NCI-H2171 (cell line): ENCODE results near the gene SDK2.
A peak's percentile ranks its signal among the peaks of the same experiment; 100 is the strongest.
"Not testable (repeated sequence)": the region's sequence is repeated elsewhere in the genome, so short reads cannot be mapped to it uniquely, and the experiment has no call there.

Experiments
- DNase-seq: peaks from one replicate; lab custom pipeline; 2025; lab: John Stamatoyannopoulos, UW

The SDK2 gene

DNA sequence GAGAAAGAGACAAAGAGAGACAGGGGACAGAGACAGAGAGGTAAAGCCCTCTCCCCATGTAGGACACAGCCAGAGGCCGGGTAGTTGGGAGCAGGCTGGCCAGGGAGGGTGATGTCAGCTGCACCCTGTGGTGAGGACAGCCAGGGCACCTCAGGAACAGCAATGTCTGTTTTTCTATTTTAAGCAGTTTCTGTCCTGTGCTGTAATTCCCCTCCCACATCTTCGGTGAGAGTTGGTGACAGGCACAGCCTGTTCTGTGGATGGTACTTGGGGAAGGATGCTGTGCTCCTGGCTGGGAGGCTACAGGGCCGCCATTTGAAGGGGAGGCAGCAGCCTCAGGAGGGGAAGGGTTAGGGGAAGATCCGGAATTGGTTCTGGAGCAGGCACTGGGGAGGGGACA lies 163.5 kb downstream of the SDK2 start:
- no peak for DNase-seq

DNA sequence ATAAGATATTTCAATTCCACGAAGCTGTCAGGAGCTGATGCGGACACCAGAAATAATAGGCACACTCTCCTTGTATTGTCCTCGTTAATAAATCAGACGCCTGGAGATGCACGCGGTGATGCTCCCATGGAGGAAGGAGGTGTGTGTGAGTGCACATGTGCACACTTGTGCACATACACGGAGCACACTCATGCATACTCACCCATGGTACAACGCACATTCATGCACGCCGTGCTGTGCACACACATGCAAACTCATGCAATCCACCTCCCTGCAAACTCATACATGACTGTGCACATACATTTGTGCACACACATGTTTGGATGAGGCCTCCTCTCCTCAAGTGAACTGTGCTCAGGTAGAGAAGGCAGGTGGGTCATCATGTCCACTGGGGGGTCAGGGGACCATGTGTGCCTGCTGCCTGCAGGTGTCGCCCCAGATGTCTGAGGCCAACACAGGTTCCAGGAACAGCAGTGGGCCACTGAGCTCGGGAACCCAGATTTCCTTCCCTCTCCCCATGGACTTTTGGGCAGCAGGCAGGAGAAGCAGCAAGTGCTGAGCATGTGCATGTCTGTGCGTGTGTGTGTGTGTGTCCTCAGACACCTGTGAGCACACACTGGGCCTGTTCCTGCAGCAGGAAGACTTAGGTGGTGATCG lies 165.3 kb downstream of the SDK2 start:
- no peak for DNase-seq

DNA sequence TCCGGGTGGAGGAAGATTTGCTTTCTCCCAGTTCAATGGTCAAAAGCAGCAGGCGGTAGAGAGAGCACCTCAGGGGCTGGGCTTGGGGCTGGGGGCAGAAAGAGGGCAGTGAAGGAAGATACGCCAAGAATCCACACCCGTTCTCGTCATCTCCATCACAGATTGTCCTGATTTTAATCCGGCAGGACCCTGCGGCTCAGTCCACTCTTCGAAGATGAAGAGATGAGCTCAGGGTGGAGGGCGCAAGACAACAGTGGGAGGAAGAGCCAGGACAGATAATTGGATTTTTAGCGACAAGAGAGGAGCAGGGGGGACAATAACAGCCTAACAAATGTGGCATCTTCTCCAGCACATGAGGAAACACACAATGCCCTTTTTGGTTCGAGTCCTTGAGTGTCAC lies 165.9 kb downstream of the SDK2 start:
- no peak for DNase-seq

DNA sequence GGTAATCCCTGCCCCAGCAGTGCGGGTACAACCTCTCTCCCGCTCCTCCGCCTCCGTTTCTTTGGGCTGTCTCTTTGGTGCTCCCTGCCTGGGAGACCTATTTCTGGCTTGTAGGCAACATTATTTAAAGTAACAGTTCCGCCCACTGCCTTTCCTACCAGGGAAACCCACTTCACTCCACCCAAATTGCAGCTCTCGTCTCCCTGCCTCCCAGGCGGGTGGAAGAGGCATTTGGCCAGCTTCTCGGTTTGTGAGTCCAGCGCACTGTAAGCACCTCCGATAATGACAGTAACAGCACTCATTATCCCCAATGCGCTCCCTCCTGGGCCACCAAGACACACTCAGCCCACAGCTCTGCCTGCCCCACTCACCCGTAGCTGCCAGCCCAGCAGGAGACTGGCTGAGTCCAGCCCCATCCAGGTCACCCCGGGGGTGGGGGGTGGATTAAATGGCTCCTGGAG lies 167.3 kb downstream of the SDK2 start:
- DNase-seq: no peak

DNA sequence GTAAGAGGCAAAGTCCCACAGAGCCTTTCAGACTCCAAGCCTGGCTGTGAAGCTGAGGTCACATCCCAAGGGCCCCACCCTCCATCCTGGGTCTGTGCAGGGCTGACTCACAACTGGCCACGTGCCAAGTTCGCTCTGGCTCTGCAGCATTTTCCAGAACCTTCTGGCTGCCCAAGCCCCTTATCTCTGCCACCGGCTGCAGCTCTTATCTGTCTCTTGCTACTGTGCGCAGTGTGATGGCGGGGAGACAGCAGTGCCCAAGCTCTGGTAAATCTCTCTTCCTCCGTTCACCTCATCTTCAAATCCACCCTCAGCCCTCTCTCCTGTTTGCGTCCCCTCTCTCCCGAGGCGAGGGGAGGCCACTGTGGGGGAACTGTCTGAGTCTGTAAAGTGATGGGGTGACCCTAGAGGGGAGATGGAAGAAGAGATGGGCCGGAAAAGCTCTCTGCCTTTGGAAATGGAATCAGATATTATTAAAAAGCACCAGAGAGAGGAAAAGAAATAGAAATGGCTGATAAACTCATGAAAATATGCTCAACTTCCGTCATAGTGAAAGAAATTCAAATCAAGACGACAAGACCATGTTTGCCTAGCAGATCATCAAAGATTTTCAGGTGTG lies 169.8 kb downstream of the SDK2 start:
- no peak for DNase-seq

DNA sequence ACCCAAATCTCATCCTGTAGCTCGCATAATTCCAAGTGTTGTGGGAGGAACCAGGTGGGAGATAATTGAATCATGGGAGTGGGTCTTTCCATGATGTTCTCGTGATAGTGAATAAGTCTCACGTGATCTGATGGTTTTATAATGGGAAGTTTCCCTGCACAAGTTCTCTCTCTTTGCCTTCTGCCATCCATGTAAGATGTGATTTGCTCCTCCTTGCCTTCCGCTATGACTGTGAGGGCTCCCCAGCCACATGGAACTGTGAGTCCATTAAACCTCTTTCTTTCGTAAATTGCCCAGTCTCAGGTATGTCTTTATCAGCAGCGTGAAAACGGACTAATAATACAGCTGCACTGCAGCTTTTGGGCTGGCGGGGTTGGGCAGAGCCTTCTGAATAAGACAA lies 171.5 kb downstream of the SDK2 start:
- not testable (repeated sequence) for DNase-seq

DNA sequence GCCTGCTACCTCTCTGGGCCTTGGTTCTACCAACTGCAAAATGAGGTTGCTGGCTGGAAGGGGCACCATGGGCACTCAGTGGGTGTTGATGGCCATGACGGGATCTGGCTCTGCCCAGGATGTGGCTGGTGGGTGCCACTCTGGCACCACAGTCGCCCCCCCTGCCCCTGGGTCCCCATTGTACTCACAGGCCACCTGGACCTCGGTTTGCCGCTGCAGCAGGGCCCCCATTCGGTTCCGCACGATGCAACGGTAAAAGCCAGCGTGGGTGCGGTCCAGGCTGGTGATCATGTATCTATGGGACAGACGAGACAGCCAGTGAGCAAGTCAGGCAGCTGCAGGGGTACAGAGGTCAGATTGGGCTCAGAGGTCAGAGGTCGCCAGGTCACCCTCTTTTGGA lies 172.3 kb downstream of the SDK2 start:
- no peak for DNase-seq

DNA sequence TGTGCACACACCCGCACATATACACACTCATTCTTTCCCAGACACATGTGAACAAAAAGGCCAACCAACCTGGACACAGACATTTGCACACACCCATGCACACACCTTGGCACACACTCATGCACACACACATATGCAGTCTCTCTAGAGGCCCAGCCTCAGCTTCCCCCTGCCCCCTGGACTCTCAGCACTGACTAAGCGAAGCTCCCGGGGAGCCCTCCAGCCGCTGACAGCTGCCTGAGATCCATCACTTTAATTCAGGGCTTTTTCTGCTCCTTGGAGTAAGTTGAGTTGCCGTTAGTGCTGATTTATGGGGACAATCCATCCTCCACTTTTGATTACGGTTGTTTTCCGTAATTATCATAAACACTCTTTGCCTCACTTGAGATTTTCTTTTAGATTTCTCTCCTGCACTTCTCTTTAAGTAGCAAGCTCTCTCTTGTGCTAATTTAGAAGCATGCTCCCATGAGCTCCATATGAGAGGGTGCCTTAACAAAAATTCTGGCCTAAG lies 173.9 kb downstream of the SDK2 start:
- DNase-seq: no peak

DNA sequence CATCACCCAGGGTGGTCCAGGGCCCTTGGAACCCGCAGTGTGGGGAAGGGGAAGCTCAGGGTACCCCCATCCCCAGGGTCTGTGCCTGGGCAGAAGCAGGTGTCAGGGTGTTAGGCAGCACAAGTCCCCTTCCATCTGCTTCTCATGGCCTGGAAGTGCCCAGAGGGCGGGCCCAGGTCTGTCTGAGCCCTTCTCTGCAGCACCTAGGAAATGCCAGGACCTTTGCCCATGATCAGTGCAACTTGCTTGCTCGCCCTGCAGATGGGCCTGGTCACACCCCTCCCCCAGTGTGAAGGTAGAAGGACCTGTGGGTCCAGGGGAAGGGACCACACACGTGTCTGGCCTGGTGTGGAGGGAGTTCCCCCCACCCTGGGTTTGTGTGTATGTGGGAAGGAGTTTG lies 174.9 kb downstream of the SDK2 start:
- DNase-seq: no peak

DNA sequence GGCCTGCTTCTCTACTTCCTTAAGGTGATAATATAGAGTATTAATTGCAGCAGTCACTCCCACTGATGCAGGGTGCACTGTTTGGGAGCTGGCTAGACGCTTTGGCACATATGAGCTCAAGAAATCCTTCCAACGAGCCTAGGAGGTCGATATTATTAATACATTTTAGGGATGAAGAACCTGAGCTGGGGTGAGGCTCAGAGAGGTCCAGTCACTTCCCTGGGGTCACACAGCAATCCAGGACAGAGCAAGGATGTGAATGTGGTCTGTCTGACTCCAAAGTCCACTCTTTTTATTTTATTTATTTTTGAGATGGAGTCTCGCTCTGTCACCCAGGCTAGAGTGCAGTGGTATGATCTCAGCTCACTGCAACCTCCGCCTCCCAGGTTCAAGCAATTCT lies 176.0 kb downstream of the SDK2 start:
- DNase-seq: no peak

DNA sequence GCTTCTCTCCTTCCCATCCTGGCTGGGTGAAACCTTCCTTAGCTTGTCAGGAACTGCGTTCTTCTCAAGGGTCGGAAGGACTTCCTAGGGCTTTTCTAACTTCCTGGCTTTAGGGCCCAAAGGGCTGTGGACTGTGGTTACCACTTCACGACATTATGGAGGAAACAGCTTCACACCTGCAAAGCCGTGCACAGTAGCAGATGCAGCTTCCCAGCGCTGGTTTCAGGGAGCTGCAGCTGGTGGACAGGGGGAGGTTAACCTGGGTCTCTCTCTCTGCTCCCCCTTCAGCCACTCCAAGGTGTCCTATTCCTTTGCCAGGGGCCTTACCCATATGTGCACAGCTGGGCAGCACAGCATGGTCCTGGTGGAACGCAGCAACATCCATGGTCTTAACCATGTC lies 176.6 kb downstream of the SDK2 start:
- no peak for DNase-seq

DNA sequence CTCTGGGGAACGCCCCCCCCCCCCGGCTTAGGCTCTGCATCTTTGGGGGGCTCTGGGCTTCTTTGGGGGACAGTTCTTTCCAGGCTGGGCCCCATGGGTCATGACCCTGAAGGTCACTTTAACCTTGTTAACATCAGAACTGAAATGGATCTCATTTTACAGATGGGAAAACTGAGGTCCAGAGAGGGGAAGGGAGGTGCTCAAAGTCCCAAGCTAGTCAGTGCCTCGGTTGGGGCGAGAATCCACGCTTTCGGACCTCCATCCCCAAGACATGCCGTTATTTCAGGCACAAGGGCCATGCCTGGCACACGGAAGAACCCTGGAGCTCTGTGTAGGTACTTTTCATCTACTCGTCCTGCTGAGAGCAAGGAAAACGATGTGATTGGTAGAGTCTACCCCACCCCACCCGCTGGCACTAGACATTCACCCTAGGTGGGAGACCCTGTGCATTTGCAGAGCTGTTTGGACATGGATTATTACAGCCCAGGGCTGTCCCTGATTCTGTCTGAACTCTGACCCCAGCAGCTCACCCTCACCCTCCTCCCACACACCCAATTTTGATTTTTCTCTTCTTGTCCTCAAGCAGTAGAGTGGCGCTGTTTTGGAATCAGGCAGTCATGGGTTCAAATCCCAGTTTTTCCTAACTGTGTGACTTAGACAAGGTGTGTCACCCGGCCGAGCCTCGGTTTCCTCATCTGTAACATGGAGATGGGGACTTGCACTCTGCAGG lies 177.4 kb downstream of the SDK2 start:
- no peak for DNase-seq

DNA sequence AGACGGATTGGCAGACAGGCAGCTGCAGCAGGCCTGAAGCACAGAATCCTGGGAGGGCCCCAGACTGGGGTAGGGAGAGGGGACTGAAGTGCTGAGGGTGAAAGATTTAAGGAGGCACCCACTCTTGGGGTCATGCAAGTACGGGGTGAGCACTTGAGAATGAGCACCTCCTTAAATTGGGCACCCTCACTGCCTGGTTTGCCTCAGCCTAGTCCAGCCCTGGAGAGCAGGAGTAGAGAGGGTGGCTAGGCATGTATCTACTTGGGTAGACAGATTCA lies 178.4 kb downstream of the SDK2 start:
- peak; percentile 54 for DNase-seq

DNA sequence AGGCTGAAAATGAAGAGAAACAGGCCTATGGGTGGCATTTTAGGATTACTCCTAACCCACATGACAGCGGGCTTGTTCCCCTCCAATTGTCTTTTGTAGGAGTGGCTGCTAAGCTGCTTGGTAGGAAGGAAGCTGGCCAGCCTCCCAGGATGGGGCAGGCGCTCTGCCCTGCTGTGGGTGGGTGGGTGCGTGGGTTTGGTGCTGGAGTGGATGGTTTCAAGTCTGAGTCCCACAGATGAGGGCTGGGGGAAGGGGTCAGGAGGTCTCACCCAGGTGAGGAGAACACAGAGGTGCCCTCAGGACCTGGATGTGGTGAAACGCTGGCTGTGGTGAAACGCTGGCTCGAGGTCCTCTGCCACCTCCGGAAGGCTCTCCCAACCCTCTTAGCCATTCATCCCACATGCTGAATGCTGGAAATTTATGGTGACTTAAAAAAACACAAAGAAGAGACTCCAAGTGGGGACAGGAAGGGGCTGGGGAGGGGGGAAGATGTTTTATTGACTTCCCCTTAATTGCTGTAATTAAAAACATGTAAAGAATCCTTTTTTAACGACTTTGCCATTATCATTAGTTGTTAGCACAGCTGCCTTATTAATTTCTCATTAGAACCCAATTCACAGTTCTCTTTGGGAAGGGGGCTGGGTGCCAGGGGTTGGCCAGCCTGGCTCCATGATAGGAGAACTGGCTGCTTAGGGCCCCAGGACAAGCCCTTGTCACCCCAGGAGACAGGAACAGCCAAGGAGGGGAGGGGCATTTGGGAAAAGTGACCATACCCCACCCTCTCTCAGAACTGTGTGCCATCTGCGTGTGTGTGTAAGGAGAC lies 178.9 kb downstream of the SDK2 start:
- DNase-seq: no peak

DNA sequence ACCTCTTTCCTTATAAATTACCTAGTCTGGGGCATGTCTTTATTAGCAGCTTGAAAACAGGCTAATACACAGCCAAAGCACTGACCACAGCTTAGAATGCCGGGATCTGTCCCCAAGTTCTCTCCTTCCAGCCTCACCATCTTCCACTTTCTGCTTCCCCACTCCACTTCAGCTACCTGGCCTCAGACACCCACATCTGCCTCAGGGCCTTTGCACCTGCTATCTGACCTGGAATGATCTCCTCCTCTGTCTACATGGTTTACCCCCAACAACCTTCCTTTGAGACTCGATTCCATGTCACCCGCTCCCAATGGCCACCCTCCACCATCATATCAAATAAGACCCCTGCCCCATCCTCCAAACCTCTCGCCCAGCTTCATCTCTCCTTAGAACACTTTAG lies 179.8 kb downstream of the SDK2 start:
- no peak for DNase-seq

DNA sequence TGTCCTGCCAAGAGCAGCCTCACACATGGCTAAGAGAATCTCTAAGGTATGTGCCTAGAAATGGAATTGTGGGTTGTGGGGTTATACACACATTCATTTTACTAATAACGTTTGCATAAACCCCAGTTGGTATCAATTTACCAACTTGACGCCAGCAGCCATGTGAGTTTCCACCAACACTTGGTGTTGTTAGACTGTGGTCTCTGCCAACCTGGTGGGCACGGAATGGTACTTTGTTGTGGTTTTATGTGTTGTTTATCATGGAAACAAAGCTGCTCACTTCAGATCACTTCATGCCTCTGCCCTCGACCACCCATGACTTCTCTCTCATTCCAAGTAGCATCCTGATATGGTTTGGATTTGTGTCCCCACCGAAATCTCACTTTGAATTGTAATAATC lies 180.4 kb downstream of the SDK2 start:
- DNase-seq: no peak

DNA sequence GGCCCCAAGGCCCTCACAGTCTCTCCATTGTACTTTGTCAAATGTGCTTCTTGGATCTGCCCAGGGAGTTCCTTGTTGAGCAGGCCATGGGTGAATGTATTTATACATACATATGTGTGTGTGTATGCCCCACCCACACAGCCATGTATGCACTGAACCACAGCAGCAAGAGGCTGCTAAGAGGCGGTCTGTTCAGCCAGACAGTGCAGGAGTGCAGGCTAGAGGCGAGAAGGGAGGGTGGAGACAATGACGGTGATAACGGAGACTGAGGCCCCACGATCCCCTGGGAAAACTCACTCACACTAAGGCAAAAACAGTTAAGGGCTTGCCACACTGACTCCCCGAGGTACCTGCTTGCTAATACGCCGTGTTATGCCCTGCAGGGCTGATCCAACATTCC lies 181.4 kb downstream of the SDK2 start:
- peak; percentile 61 for DNase-seq

DNA sequence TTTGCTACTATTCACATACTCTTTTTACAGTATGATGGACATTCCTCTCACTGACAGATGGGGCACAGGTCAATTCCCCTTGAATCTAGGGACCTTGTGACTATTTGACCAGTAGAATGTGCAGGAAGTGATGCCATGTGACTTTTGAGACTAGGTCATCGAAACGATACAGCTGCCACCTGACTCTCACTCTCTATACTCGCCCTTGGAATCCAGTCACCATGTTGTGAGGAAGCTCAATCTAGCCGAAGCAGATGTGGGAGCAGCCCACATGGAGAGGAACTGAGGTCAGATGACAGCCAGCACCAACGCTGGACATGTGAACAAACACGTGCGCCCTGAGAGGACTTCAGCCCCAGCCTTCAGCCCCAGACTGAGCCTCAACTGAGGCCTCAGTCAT lies 184.3 kb downstream of the SDK2 start:
- DNase-seq: no peak

DNA sequence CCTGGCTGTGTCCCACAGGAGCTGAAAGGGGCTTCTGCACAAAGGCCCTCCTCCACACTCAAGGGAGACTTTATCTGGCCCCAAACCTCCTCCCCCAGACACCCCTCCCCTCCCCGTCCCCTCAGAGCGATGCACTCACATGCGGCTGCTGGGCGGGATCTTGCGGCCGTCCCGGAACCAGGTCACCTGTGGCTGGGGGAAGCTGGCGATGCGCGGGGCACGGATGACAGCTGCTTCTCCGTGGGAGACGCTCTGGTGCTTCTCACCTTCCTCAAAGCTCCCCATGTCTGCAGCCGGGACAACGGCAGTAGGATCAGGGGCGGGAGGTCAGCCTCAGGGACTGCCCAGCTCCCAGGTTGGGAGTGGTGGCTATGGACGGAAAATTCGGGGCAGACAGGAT lies 188.5 kb downstream of the SDK2 start:
- no peak for DNase-seq

DNA sequence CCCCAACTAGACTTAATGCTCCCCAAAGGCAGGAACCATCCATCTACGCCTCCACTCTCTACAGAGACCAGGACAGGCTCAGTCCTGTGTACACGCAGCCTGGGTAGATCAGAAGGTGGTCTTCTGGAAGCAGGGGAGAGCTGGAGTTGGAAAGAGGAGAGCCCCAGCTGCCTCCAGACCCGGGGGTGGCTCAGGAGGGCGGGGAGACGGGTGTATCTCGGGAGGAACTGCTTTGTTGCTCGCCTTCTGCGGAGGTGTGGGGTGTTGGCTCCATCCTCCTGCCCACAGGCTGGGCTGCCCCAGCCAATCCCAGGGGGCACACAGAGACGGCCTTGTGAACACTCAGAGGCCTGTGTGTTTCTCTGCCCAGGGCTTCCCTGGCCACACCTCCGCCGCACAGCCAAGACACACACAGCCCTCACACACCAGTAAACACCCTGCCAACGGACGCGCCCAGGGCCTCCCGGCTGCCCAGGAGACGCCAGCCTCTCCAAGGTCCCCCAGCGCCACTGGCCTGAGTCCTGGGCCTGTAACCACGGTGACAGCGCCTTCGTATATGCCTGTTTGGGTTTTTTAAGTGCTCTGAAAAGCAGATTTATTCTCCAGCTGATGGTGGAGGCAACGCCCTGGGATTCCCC lies 189.1 kb downstream of the SDK2 start:
- DNase-seq: no peak

DNA sequence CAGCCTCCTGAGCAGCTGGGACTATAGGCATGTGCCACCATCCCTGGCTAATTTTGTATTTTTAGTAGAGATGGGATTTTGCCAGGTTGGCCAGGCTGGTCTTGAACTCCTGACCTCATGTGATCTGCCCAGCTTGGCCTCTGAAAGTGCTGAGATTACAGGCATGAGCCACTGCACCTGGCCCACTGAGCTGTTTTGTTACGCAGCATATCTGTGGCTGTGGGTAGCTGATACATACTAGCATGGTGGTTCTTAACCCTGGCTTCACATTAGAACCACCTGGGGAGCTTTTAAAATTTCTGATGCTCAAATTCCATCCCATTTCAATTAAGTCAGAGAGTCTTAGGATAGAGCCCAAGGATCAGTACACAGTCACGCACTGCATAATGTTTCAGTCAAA lies 190.8 kb downstream of the SDK2 start:
- not testable (repeated sequence) for DNase-seq

DNA sequence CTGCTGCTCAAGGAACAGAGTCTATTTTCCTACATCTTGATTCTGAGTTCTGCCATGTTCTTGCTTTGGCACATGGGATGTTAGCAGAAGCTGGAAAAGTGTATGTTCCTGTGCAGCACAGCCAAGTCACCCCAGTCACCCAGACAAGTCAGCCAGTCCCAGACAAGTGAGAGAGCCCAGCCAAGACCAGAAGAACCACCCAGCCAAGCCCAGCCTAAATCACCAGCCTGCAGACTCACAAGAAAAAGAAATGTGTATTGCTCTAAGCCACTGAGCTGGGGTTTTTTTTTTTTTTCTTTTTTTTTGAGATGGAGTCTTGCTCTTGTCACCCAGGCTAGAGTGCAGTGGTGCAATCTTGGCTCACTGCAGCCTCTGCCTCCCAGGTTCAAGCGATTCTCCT lies 191.2 kb downstream of the SDK2 start:
- DNase-seq: no peak
